ENCODE results near the gene FBXO5.
"Not testable (repeated sequence)": the region's sequence is repeated elsewhere in the genome, so short reads cannot be mapped to it uniquely, and the experiment has no call there.

FBXO5 gene

GRCh38 chr6:153000243-153000642 lies 17.4 kb upstream of the FBXO5 start:
- Histone ChIP-seq H3K4me2 (peak overlapping the region; percentile 81 to 96 (median 93)), H3K4me3 (peak overlapping the region in 9 of 10 experiments; percentile 75 to 99 (median 86); a peak in 10 of 20 replicates)

DNA sequence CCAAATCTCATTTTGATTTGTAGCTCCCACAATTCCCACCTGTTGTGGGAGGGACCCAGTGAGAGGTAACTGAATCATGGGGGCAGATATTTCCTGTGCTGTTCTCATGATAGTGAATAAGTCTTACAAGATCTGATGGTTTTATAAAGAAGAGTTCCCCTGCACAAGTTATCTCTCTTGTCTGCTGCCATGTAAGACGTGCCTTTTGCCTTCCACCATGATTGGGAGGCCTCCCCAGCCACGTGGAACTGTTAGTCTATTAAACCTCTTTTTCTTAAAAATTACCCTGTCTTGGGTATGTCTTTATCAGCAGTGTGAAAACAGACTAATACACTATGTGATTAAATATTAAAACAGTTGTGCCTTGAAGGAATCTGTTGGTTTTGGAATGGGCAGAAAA lies 16.7 kb upstream of the FBXO5 start:
- H3K9ac ChIP-seq; H3K27me3 ChIP-seq; H3K27ac ChIP-seq; H3K9me3 ChIP-seq (replicated peaks in 1 of 11): not testable (repeated sequence)
- H3K4me3 ChIP-seq, result peak overlapping the region in 3 of 10 experiments; percentile 3 to 86 (median 86); a peak in 3 of 20 replicates
- peaks cover 33 to 74% (median 56%) of the 10 kb centered on the region in 11 experiments; a peak in 21 of 22 replicates for H4K20me1 ChIP-seq
- H3K4me2 ChIP-seq, result peak overlapping the region; percentile 81 to 96 (median 93)
- H3K4me1 ChIP-seq, result peaks cover 21 to 42% (median 35%) of the 10 kb centered on the region in 10 experiments
- peaks cover 44 to 66% (median 54%) of the 10 kb centered on the region in 11 experiments for H3K36me3 ChIP-seq

More at GRCh38 chr6:153000243-153000642, 17.4 kb upstream of the FBXO5 start:
- H3K9me3 ChIP-seq (replicated peaks in 1 of 11), result peaks cover 0 to 3% (median 0%) of the 10 kb centered on the region in 11 experiments; a peak in 1 of 22 replicates
- H3K36me3 ChIP-seq, result peaks cover 37 to 59% (median 47%) of the 10 kb centered on the region in 11 experiments
- H3K27ac ChIP-seq, result no peak overlapping the region
- H4K20me1 ChIP-seq, result peaks cover 33 to 71% (median 56%) of the 10 kb centered on the region in 11 experiments; a peak in 21 of 22 replicates
- H3K9ac ChIP-seq, result no peak overlapping the region
- H3K4me1 ChIP-seq, result peaks cover 21 to 42% (median 35%) of the 10 kb centered on the region in 10 experiments
- TF ChIP-seq Cebpa-rat (IDR thresholded peaks at IDR 0.05), result no peak
- no peaks in the 10 kb centered on the region for H3K27me3 ChIP-seq

GRCh38 chr6:152993847-152994246 lies 11.0 kb upstream of the FBXO5 start:
- H3K27ac ChIP-seq, result no peak overlapping the region
- no peak overlapping the region for H3K9ac ChIP-seq
- H4K20me1 ChIP-seq, result peaks cover 16 to 79% (median 45%) of the 10 kb centered on the region in 11 experiments; a peak in 19 of 22 replicates
- no peak overlapping the region for H3K4me3 ChIP-seq
- no peak overlapping the region for H3K4me2 ChIP-seq
- H3K4me1 ChIP-seq, result peaks cover 0 to 15% (median 4%) of the 10 kb centered on the region in 10 experiments; a peak in 12 of 20 replicates
- H3K27me3 ChIP-seq, result no peaks in the 10 kb centered on the region
- TF ChIP-seq Cebpa-rat (IDR thresholded peaks at IDR 0.05), result no peak
- peaks cover 82 to 90% (median 87%) of the 10 kb centered on the region in 11 experiments for H3K36me3 ChIP-seq
- H3K9me3 ChIP-seq (replicated peaks in 1 of 11), result no peaks in the 10 kb centered on the region

- Histone ChIP-seq H3K27ac (no peak overlapping the region), H3K27me3 (no peaks in the 10 kb centered on the region), H4K20me1 (peaks cover 15 to 76% (median 42%) of the 10 kb centered on the region in 11 experiments; a peak in 17 of 22 replicates), H3K4me1 (peaks cover 0 to 15% (median 4%) of the 10 kb centered on the region in 10 experiments; a peak in 11 of 20 replicates), H3K9me3 (replicated peaks in 1 of 11) (no peaks in the 10 kb centered on the region), H3K4me2 (no peak overlapping the region), H3K36me3 (peaks cover 81 to 88% (median 85%) of the 10 kb centered on the region in 11 experiments), H3K4me3 (no peak overlapping the region), H3K9ac (no peak overlapping the region)
- TF ChIP-seq Cebpa-rat (IDR thresholded peaks at IDR 0.05), result no peak
Observed at GRCh38 chr6:152993431-152993830, 10.6 kb upstream of the FBXO5 start.

DNA sequence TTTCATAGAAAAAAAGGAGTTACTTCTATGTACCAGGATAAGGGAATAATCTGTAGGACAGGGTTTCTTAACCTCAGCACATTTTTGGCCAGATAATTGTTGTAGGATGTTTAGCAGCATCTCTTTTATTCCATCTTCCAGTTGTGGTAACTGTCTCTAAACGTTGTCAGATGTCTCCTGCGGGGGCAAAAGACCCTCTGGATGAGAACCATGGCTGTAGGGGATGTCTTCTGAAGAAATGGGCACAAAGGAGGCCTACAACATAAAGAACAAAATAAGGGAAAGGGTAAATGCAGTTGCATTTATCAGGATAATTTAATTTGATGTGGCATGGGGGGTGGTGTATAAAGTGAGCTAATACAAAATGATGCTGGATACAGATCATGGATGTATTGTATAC lies 4.1 kb upstream of the FBXO5 start:
- TF ChIP-seq Cebpa-rat (IDR thresholded peaks at IDR 0.05), result no peak
- Histone ChIP-seq H3K27me3 (no peaks in the 10 kb centered on the region), H3K9ac (no peak overlapping the region), H4K20me1 (peaks cover 9 to 44% (median 15%) of the 10 kb centered on the region in 11 experiments; a peak in 20 of 22 replicates), H3K36me3 (peaks cover 19 to 45% (median 38%) of the 10 kb centered on the region in 11 experiments), H3K4me2 (no peak overlapping the region), H3K4me3 (no peak overlapping the region), H3K27ac (no peak overlapping the region), H3K9me3 (replicated peaks in 1 of 11) (no peaks in the 10 kb centered on the region), H3K4me1 (peaks cover 17 to 37% (median 21%) of the 10 kb centered on the region in 10 experiments)

GRCh38 chr6:152985300-152985699 lies 2.5 kb upstream of the FBXO5 start:
- peak overlapping the region; percentile 79 to 95 (median 93); a peak in 21 of 22 replicates for H3K4me2 ChIP-seq
- H3K27ac ChIP-seq, result peak overlapping the region in 8 of 11 experiments; percentile 86 to 97 (median 95); a peak in 11 of 22 replicates
- not testable (repeated sequence) for H3K9me3 ChIP-seq (replicated peaks in 1 of 11); H3K27me3 ChIP-seq
- peak overlapping the region in 8 of 10 experiments; percentile 89 to 100 (median 100); a peak in 9 of 20 replicates for H3K4me3 ChIP-seq
- peak overlapping the region in 9 of 11 experiments; percentile 80 to 96 (median 91); a peak in 15 of 22 replicates for H3K9ac ChIP-seq
- peaks cover 5 to 38% (median 23%) of the 10 kb centered on the region in 11 experiments; a peak in 21 of 22 replicates for H3K36me3 ChIP-seq
- peaks cover 16 to 50% (median 28%) of the 10 kb centered on the region in 11 experiments for H4K20me1 ChIP-seq
- peaks cover 24 to 37% (median 30%) of the 10 kb centered on the region in 10 experiments for H3K4me1 ChIP-seq

- TF ChIP-seq Cebpa-rat (IDR thresholded peaks at IDR 0.05), result no peak
- Histone ChIP-seq H3K9ac (peak overlapping the region; percentile 77 to 96 (median 91)), H3K27ac (peak overlapping the region; percentile 35 to 97 (median 95); a peak in 21 of 22 replicates), H3K4me1 (peaks cover 32 to 45% (median 38%) of the 10 kb centered on the region in 10 experiments), H3K27me3 (no peaks in the 10 kb centered on the region), H3K9me3 (replicated peaks in 1 of 11) (no peaks in the 10 kb centered on the region), H3K36me3 (peaks cover 0 to 39% (median 18%) of the 10 kb centered on the region in 11 experiments; a peak in 14 of 22 replicates), H3K4me3 (peak overlapping the region; percentile 89 to 100 (median 98)), H4K20me1 (peaks cover 16 to 56% (median 34%) of the 10 kb centered on the region in 11 experiments), H3K4me2 (peak overlapping the region; percentile 79 to 95 (median 93))
Observed at GRCh38 chr6:152984513-152984872, 1.7 kb upstream of the FBXO5 start.

GRCh38 chr6:152983637-152984512 lies 1.0 kb upstream of the FBXO5 start:
- H3K27me3 ChIP-seq, result no peaks in the 10 kb centered on the region
- H4K20me1 ChIP-seq, result peaks cover 16 to 62% (median 40%) of the 10 kb centered on the region in 11 experiments
- no peaks in the 10 kb centered on the region for H3K9me3 ChIP-seq (replicated peaks in 1 of 11)
- TF ChIP-seq Cebpa-rat (IDR thresholded peaks at IDR 0.05), result no peak
- peaks cover 0 to 45% (median 25%) of the 10 kb centered on the region in 11 experiments; a peak in 14 of 22 replicates for H3K36me3 ChIP-seq
- peak overlapping the region; percentile 64 to 97 (median 95); a peak in 21 of 22 replicates for H3K27ac ChIP-seq
- H3K4me2 ChIP-seq, result peak overlapping the region; percentile 79 to 95 (median 93)
- peak overlapping the region; percentile 77 to 96 (median 91) for H3K9ac ChIP-seq
- peaks cover 36 to 51% (median 44%) of the 10 kb centered on the region in 10 experiments for H3K4me1 ChIP-seq
- H3K4me3 ChIP-seq, result peak overlapping the region; percentile 89 to 100 (median 98)

Measured in BLaER1 treated with 17β-estradiol and CSF1 and Interleukin-3, amounts not matched to agents 10 nM and 100 nM (cell line).